ENCODE data around the gene TRIML1.

DNA sequence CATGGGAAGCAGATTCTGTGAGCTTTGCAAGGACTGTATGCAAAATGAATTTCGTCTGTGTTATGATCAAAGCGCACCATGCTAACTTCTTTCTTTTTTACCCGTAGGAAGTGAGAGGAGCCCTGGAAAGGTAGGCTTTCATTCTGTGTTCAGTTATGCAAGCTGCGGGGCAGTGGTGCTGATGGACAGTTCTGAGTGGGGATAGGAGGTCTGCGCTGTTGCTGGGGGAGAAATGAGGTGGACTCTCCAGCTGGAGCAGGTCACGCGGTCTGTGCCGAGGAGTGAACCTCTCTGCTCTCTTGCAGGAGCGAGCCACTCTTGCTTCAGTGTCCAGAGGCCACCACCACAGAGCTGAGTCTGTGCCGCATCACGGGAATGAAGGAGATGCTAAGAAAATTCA, 4.5 kb downstream of the TRIML1 start:
- TF ChIP-seq POLR2A (IDR thresholded peaks at IDR 0.05; ENCODE audit: low read length) (no peak), GATA1 (IDR thresholded peaks at IDR 0.05; ENCODE audit: low read depth, low read length) (no peak)

Measured in erythroblast (primary cell).